ENCODE results near the gene PLXNA4. TPM values are rescaled to one million over a fixed set of nuclear protein-coding genes. Genes with fewer than 3 reads are reported as not detected.

PLXNA4 gene
- total RNA-seq, 2 donors from 2014 or later: 12.2 to 27.7 TPM

- H3K27ac ChIP-seq: no peak overlapping the region
- no peaks in the 10 kb centered on the region for H3K4me1 ChIP-seq (ENCODE audit: control insufficient read depth in 1 of 2, low read depth in 2 of 2)
- DNase-seq (ENCODE audit: low spot score): no peak
- TF ChIP-seq CTCF (IDR thresholded peaks at IDR 0.05): no peak
- no peak for ATAC-seq (ENCODE audit: insufficient number of reproducible peaks, low FRiP score, low read depth)
- peaks cover 17% of the 10 kb centered on the region for H3K36me3 ChIP-seq
- H3K9me3 ChIP-seq: no peaks in the 10 kb centered on the region
- H3K4me3 ChIP-seq: no peak overlapping the region
- no peaks in the 10 kb centered on the region for H3K27me3 ChIP-seq (replicated peaks; ENCODE audit: insufficient read depth)
Observed at GRCh38 chr7:132125872-132126595, 450.2 kb downstream of the PLXNA4 start.

GRCh38 chr7:132125096-132125495 is 451.2 kb downstream of the PLXNA4 start:
- TF ChIP-seq CTCF (IDR thresholded peaks at IDR 0.05): no peak
- no peak for DNase-seq (ENCODE audit: low spot score)
- no peak overlapping the region for H3K4me3 ChIP-seq
- H3K27me3 ChIP-seq (replicated peaks; ENCODE audit: insufficient read depth): no peaks in the 10 kb centered on the region
- H3K4me1 ChIP-seq (ENCODE audit: control insufficient read depth in 1 of 2, low read depth in 2 of 2): no peaks in the 10 kb centered on the region
- no peaks in the 10 kb centered on the region for H3K9me3 ChIP-seq
- ATAC-seq (ENCODE audit: insufficient number of reproducible peaks, low FRiP score, low read depth): no peak
- peaks cover 14% of the 10 kb centered on the region for H3K36me3 ChIP-seq
- H3K27ac ChIP-seq: no peak overlapping the region

GRCh38 chr7:132124575-132124974 is 451.7 kb downstream of the PLXNA4 start:
- Histone ChIP-seq H3K27ac (no peak overlapping the region), H3K36me3 (peaks cover 9% of the 10 kb centered on the region), H3K27me3 (replicated peaks; ENCODE audit: insufficient read depth) (no peaks in the 10 kb centered on the region), H3K4me3 (no peak overlapping the region), H3K4me1 (ENCODE audit: control insufficient read depth in 1 of 2, low read depth in 2 of 2) (no peaks in the 10 kb centered on the region), H3K9me3 (no peaks in the 10 kb centered on the region)
- ATAC-seq (ENCODE audit: insufficient number of reproducible peaks, low FRiP score, low read depth) (no peak), DNase-seq (ENCODE audit: low spot score) (no peak)
- TF ChIP-seq CTCF (IDR thresholded peaks at IDR 0.05): no peak

GRCh38 chr7:132123773-132124172 is 452.5 kb downstream of the PLXNA4 start:
- Histone ChIP-seq H3K9me3 (no peaks in the 10 kb centered on the region), H3K27ac (no peak overlapping the region), H3K36me3 (peaks cover 1% of the 10 kb centered on the region), H3K4me3 (no peak overlapping the region), H3K4me1 (ENCODE audit: control insufficient read depth in 1 of 2, low read depth in 2 of 2) (no peaks in the 10 kb centered on the region), H3K27me3 (replicated peaks; ENCODE audit: insufficient read depth) (no peaks in the 10 kb centered on the region)
- no peak for DNase-seq (ENCODE audit: low spot score)
- ATAC-seq (ENCODE audit: insufficient number of reproducible peaks, low FRiP score, low read depth): no peak
- TF ChIP-seq CTCF (IDR thresholded peaks at IDR 0.05): no peak

GRCh38 chr7:132122901-132123300 is 453.4 kb downstream of the PLXNA4 start:
- Histone ChIP-seq H3K27ac (no peak overlapping the region), H3K27me3 (replicated peaks; ENCODE audit: insufficient read depth) (no peaks in the 10 kb centered on the region), H3K36me3 (no peaks in the 10 kb centered on the region), H3K4me3 (no peak overlapping the region), H3K4me1 (ENCODE audit: control insufficient read depth in 1 of 2, low read depth in 2 of 2) (no peaks in the 10 kb centered on the region), H3K9me3 (no peaks in the 10 kb centered on the region)
- ATAC-seq (ENCODE audit: insufficient number of reproducible peaks, low FRiP score, low read depth): no peak
- TF ChIP-seq CTCF (IDR thresholded peaks at IDR 0.05): no peak
- DNase-seq (ENCODE audit: low spot score): no peak

Measured in thoracic aorta (tissue), 2 donors.